GM19240 (cell line): ENCODE measurements around the gene GALC.

Experiments
- DNase-seq: peaks from one replicate; pipeline ENCODE4 v3.0.0; 2011; ENCODE audit warnings: low spot score; ENCODE audit not compliant: insufficient read length

The GALC gene

GRCh38 chr14:88007608-88008007 lies 14.6 kb upstream of the GALC start:
- DNase-seq, result no peak

DNA sequence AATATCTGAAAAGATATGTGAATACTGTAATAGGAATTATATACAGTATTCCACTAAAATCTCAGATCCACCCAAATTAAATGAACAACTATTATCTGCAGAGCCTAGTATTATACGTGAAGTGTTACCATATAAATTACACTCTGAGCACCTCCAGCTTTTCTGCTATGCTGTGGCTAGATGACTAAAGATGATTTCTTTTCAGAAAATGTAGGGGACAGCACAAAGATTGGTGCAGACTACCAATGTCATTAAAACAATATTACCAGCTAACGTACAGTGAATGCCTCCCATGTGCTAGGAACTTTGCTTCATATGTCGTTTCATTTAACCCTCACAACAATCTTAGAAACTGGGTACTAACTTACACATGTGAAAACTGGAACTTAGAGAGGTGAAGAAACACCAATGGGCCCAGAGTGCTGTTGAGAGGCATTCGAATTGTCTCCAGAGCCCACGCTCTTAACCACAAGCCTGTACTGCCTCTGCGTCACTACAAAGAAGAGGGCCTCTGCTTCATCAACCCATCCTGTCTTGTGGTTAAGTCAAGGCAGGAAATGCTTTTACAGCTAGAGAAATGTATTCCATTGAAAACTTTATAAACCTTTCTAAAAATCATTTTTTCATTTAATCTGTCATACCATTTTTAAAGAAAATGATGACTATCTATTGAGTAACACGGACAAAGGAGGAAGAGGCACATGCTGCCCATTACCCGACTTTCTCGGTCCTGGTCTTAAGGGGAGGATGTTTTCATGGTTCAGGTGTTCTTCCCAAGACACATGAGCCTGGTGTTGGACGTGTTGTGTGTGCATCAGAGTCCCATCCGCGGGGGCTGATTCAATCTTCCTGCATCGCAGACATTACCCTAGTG lies 13.2 kb upstream of the GALC start:
- DNase-seq, result peak; percentile 30

- DNase-seq, result no peak
Measured at GRCh38 chr14:88005050-88005481, 12.1 kb upstream of the GALC start, which contains the start of gene GPR65. GPR65 (plus strand) TSS chr14:88005135; CDS start chr14:88010848, 5,713 bp downstream.

DNA sequence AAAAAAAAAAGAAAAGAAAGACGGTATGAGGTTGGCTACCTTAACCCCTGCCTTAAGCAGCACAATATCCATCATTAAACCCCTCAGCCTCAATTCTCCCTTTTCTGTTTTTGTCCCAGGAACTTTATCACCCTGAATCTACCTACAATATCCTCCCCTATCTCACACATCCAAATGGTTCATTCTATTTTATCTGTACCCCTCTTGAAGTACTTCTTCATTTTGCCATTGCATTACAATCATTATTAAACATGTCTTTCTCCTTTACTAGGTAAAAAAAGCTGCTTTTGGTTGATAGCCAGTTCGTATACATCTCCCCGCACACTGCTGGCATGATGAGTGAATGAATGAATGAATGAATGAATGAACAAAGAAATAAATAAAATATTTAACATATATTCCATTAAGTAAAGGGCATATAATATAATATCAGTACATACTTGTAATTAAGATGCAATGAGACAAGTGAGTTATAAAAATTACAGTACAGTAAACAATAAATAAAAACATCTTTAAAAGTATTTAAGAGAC lies 11.6 kb upstream of the GALC start:
- DNase-seq, result no peak

DNA sequence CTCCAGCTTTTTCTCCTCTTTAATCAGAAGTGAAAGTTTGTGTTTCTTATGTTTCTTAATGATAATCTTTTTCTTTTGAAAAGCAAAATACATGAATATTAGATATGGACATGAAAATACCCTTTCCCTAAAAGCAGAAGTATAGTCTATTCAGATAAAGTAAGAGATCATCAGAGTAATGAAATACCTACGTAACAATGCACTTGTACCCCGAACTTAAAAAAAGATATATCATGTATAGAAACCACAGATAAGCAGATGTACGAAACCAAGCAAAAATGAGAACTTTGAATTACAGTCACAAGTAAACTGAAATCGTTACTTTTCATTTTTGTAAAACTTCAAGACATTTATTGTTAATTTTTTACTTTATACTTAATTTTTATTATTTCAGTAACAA lies 10.4 kb upstream of the GALC start:
- no peak for DNase-seq

GRCh38 chr14:88002421-88003075 lies 9.6 kb upstream of the GALC start:
- no peak for DNase-seq

- DNase-seq, result no peak
Measured at GRCh38 chr14:87999277-87999676, 6.3 kb upstream of the GALC start.

GRCh38 chr14:87998482-87998881 lies 5.5 kb upstream of the GALC start:
- DNase-seq, result no peak

- DNase-seq, result no peak
Measured at GRCh38 chr14:87996291-87996592, 3.3 kb upstream of the GALC start.

GRCh38 chr14:87995500-87996290 lies 2.7 kb upstream of the GALC start:
- no peak for DNase-seq

- no peak for DNase-seq
Measured at GRCh38 chr14:87994974-87995373, 2.0 kb upstream of the GALC start.

- DNase-seq, result no peak
Measured at GRCh38 chr14:87992346-87992717, 650 bp downstream of the GALC start.

- DNase-seq, result no peak
Measured at GRCh38 chr14:87990682-87991081, 2.3 kb downstream of the GALC start.

- DNase-seq, result no peak
Measured at GRCh38 chr14:87989956-87990299, 3.1 kb downstream of the GALC start.

DNA sequence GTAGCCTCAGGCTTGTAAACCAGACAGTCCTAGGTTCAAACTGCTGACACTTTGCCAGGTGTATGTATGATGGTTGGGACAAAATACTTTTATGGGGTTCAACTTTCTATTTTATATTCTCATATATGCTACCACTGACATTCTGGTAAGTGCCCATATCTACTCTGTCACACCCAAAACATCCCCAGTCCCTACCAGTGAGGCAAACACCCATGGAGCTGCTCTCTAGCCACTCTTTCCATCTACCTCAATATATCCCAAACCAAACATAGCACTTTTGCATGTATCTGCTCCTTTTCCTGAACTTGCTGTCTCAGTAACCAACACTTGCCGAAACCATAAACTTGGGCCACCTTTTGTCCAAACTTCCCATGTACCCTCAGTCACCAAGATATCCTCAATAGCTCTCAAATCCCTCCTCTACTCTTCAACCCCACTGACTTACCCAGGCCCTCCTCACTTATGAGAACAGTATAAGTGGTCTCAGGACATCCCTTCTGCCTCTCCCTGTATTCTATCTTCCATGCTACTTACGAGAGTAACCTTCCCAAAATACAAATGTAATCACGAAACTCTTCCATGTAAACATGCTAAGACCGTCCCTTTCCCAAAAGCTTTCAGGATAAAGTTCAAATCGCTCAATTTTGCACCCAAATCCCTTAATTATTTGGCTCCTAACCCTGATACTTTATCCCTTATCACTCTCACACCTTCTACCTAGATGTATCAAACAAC lies 3.6 kb downstream of the GALC start:
- DNase-seq, result no peak

GRCh38 chr14:87979689-87980088 lies 13.3 kb downstream of the GALC start:
- DNase-seq, result no peak

DNA sequence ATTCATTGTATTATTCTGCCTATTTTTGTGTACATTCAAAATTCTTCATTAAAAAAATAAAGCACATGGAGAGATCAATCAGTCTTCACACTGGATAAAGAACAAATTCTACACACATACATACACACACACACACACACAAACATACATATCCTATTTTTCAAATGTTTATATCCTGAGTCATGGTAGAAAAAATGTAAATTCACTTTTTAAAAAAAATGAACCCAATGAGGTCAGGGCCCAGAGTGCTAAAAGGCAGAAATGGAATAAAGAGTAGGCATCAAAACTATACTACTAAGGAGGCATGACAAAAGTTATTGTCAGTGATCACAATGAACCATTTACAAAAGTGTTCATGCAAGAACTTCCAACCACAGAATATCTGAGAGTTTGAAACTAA lies 17.3 kb downstream of the GALC start:
- DNase-seq, result no peak

- DNase-seq, result no peak
Measured at GRCh38 chr14:87971010-87971409, 22.0 kb downstream of the GALC start.

DNA sequence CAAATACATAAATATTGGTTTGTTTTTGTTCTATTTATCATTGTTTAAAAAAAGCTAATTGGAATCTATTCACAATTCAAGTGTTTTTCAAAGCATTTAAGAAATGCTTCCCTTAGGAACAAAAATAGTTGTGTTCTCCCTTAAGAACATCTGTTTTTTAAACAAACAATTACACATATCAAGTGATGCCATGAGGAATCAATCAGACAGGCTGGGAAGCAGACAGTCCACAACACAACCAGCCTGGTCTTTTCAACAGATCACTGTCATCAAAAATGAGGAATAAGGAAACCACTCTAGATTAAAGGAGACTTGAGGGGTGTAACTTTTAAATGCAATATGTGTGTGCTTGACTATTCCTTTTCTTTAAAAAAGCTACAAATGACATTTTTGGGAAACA lies 25.5 kb downstream of the GALC start:
- no peak for DNase-seq

DNA sequence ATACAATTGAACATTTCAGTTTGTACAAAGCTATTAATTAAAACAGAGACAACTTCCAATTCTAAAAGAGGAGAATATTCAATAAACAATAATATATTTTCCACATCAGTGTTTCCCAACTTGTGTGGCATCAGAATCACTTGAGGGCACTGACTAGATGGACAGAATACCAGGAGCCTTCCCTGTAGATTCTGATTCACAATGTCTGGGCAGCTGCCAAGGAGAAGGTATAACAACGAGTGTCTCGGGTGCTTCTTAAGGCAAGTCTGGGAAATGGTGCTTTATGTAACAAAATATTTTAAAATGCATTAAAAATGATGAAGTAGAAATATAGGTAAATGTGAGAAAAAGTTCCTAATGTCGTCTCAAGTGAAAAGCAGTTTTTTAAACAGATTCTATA lies 26.2 kb downstream of the GALC start:
- no peak for DNase-seq

GRCh38 chr14:87961246-87961645 lies 31.7 kb downstream of the GALC start:
- DNase-seq, result no peak
